CD8-positive, alpha-beta memory T cell (primary cell): ENCODE data around the gene PNMA8A. TPM values are rescaled to one million over a fixed set of nuclear protein-coding genes. Genes with fewer than 3 reads are reported as not detected.

Experiments used
- CTCF ChIA-PET: fragments of 350-600 bp; sonication (Branson Sonifier 250); formaldehyde crosslinking; loops from one replicate; lab custom pipeline; 2021; ENCODE audit warnings: antibody characterized with exemption; lab: Charles Lee
- POLR2A ChIA-PET: fragments of 350-600 bp; sonication (Branson Sonifier 250); formaldehyde crosslinking; loops from one replicate; lab custom pipeline; 2021; ENCODE audit warnings: antibody characterized with exemption; lab: Charles Lee
- DNase-seq, 5 donors: peaks; one replicate each; pipeline versions ENCODE4 v3.0.0 to v3.0.0-alpha.2; 2020 to 2022; ENCODE audit warnings: mixed read lengths in 1 of 5
- H3K27ac ChIP-seq: one replicate; pipeline ENCODE4 v1.7.0; 2013; ENCODE audit warnings: low read depth, mild to moderate bottlenecking, low read length, moderate library complexity
- H3K27me3 ChIP-seq: 2 replicates; pipeline ENCODE4 v1.7.0; 2013; ENCODE audit warnings: low read length, mild to moderate bottlenecking; ENCODE audit not compliant: insufficient read depth, poor library complexity, severe bottlenecking
- H3K36me3 ChIP-seq: 2 replicates; pipeline ENCODE4 v1.7.0; 2013; ENCODE audit warnings: mild to moderate bottlenecking, low read length, moderate library complexity; ENCODE audit not compliant: insufficient read depth
- H3K4me1 ChIP-seq: 2 replicates; pipeline ENCODE4 v1.7.0; 2013; ENCODE audit warnings: mild to moderate bottlenecking, low read length, moderate library complexity; ENCODE audit not compliant: insufficient read depth
- H3K4me3 ChIP-seq: 2 replicates; pipeline ENCODE4 v1.7.0; 2013; ENCODE audit warnings: mild to moderate bottlenecking, low read length
- H3K9me3 ChIP-seq: 2 replicates; pipeline ENCODE4 v1.7.0; 2013; ENCODE audit warnings: mild to moderate bottlenecking, low read length
- H3K27ac Mint-ChIP-seq, 8 donors: one replicate each; pipeline ENCODE4 v1.8.0; 2020 to 2021; ENCODE audit warnings: mixed read lengths in 8 of 8, mild to moderate bottlenecking in 6 of 8, inconsistent platforms in 3 of 8, moderate library complexity in 3 of 8
- H3K27me3 Mint-ChIP-seq, 2 donors: one replicate each; pipeline ENCODE4 v1.8.0; 2020 to 2021; ENCODE audit warnings: mixed read lengths in 2 of 2, mild to moderate bottlenecking in 1 of 2, moderate library complexity in 1 of 2
- H3K36me3 Mint-ChIP-seq, 3 donors: one replicate each; pipeline ENCODE4 v1.8.0; 2020 to 2021; ENCODE audit warnings: mixed read lengths in 3 of 3, inconsistent platforms in 1 of 3, mild to moderate bottlenecking in 1 of 3
- H3K4me1 Mint-ChIP-seq, 3 donors: one replicate each; pipeline ENCODE4 v1.8.0; 2020 to 2021; ENCODE audit warnings: mixed read lengths in 3 of 3, inconsistent platforms in 1 of 3, mild to moderate bottlenecking in 1 of 3
- H3K4me3 Mint-ChIP-seq, 7 donors: one replicate each; pipeline ENCODE4 v1.8.0; 2020 to 2021; ENCODE audit warnings: mixed read lengths in 7 of 7, mild to moderate bottlenecking in 6 of 7, moderate library complexity in 4 of 7, inconsistent platforms in 2 of 7
- H3K9me3 Mint-ChIP-seq, 5 donors: one replicate each; pipeline ENCODE4 v1.8.0; 2020 to 2022; ENCODE audit warnings: mixed read lengths in 5 of 5, mild to moderate bottlenecking in 3 of 5, moderate library complexity in 2 of 5, inconsistent platforms in 1 of 5
- polyA plus RNA-seq: library from polyadenylated mRNA; unstranded; fragments of 300-500 nt; fragmentation: Illumina TruSeq; gene quantifications from one replicate; pipeline ENCODE4 v1.2.3, GENCODE V29; 2021
- total RNA-seq, 2 experiments: library from RNA; stranded (reverse); gene quantifications; one replicate each; pipeline ENCODE4 v1.2.3, GENCODE V29; 2021

Gene PNMA8A
- total and polyA plus RNA-seq, 3 experiments from 2014 or later, result 0.49 to 0.61 TPM; not detected in 1

DNA sequence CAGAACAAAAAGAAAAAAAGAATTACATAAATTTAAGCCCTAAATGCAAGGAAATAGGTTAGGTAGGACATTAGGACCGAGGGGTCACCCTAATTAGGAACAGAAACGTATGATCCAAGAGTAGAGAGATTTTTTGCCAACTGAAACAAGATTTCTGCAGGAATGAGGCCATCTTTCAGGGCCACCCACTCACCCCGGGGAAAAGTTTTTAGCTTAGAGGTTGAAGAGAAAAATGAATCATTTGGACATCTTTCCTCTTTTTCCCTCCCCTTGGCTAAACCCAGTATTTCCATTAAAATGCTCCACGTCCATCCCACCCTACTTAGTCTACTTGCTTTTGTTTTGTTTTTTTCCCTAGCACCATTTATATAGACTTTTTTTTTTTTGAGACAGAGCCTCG is 10.6 kb upstream of the PNMA8A start:
- peaks cover 10% of the 10 kb centered on the region for H3K27me3 ChIP-seq
- ChIA-PET CTCF (no interaction called here), POLR2A (no interaction called here)
- H3K9me3 ChIP-seq, result no peaks in the 10 kb centered on the region
- H3K27ac Mint-ChIP-seq, result no peak overlapping the region
- no peak overlapping the region for H3K27ac ChIP-seq
- no peaks in the 10 kb centered on the region for H3K36me3 ChIP-seq
- peaks cover 1% of the 10 kb centered on the region for H3K4me1 ChIP-seq
- no peak overlapping the region for H3K4me3 ChIP-seq
- peaks cover 38 to 53% of the 10 kb centered on the region in 2 donors for H3K27me3 Mint-ChIP-seq
- DNase-seq, result no peak
- no peaks in the 10 kb centered on the region for H3K9me3 Mint-ChIP-seq
- peaks cover 0 to 1% (median 0%) of the 10 kb centered on the region in 3 donors for H3K36me3 Mint-ChIP-seq
- H3K4me3 Mint-ChIP-seq, result no peak overlapping the region
- peaks cover 1 to 7% (median 2%) of the 10 kb centered on the region in 3 donors for H3K4me1 Mint-ChIP-seq

DNA sequence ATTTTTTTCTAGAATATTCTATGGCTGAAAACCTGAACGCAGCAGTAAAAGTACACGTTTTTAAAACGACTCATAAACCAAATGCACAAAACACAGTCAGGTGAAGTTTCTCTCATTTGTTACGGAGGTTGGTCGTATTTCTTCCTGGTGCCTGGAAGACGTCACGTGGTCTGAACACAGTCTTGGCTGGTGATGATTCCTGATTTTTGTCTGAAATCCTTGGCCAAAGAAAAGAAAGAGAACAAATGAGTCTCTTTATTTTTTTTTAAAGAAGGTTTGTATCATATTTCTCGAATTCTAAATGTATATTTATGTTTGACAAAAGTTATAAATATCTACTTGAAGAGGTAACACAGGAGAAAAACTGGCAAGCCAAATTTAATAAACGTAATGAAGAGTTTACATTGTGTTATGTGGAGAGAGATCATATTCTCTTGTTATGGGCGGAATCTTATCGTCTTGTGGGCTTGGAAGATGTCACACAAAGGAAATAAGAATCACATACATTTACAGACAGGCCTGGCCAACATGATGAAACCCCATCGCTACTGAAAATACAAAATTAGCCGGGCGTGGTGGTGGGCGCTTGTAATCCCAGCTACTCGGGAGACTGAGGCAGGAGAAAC is 10.0 kb upstream of the PNMA8A start:
- H3K36me3 Mint-ChIP-seq, result peaks cover 0 to 1% (median 0%) of the 10 kb centered on the region in 3 donors
- no peaks in the 10 kb centered on the region for H3K4me1 ChIP-seq
- no peaks in the 10 kb centered on the region for H3K9me3 ChIP-seq
- H3K27me3 ChIP-seq, result peaks cover 4% of the 10 kb centered on the region
- peaks cover 32 to 47% of the 10 kb centered on the region in 2 donors for H3K27me3 Mint-ChIP-seq
- no peak for DNase-seq
- H3K9me3 Mint-ChIP-seq, result no peaks in the 10 kb centered on the region
- POLR2A ChIA-PET, result no interaction called here
- no peak overlapping the region for H3K27ac ChIP-seq
- CTCF ChIA-PET, result interaction anchor here (1.2 kb wide), 1 partner anchor 80 kb away, joined by 3 read pairs; no protein-coding TSS in a partner anchor
- H3K36me3 ChIP-seq, result no peaks in the 10 kb centered on the region
- H3K27ac Mint-ChIP-seq, result no peak overlapping the region
- H3K4me3 ChIP-seq, result no peak overlapping the region
- H3K4me3 Mint-ChIP-seq, result no peak overlapping the region
- peaks cover 0 to 7% (median 0%) of the 10 kb centered on the region in 3 donors for H3K4me1 Mint-ChIP-seq

- peaks cover 0 to 1% (median 0%) of the 10 kb centered on the region in 3 donors for H3K36me3 Mint-ChIP-seq
- CTCF ChIA-PET, result interaction anchor here (1.2 kb wide), 1 partner anchor 79 kb away, joined by 3 read pairs; no protein-coding TSS in a partner anchor
- H3K9me3 ChIP-seq, result no peaks in the 10 kb centered on the region
Measured at GRCh38 chr19:46480415-46480814, 9.1 kb upstream of the PNMA8A start.

GRCh38 chr19:46478356-46478986 is 7.1 kb upstream of the PNMA8A start:
- Mint-ChIP-seq H3K4me1 (peaks cover 0 to 7% (median 0%) of the 10 kb centered on the region in 3 donors), H3K4me3 (no peak overlapping the region), H3K27ac (peak overlapping the region in 2 of 8 donors; percentile 70 to 86), H3K9me3 (no peaks in the 10 kb centered on the region), H3K27me3 (peaks cover 40 to 49% of the 10 kb centered on the region in 2 donors), H3K36me3 (no peaks in the 10 kb centered on the region)
- H3K4me1 ChIP-seq, result no peaks in the 10 kb centered on the region
- no peaks in the 10 kb centered on the region for H3K36me3 ChIP-seq
- H3K4me3 ChIP-seq, result no peak overlapping the region
- H3K9me3 ChIP-seq, result no peaks in the 10 kb centered on the region
- ChIA-PET POLR2A (no interaction called here), CTCF (no interaction called here)
- no peak overlapping the region for H3K27ac ChIP-seq
- peak in 1 of 5 donors; percentile 30 for DNase-seq
- peaks cover 13% of the 10 kb centered on the region for H3K27me3 ChIP-seq

More at GRCh38 chr19:46480415-46480814, 9.1 kb upstream of the PNMA8A start:
- Mint-ChIP-seq H3K27me3 (peaks cover 35 to 45% of the 10 kb centered on the region in 2 donors), H3K4me3 (no peak overlapping the region), H3K4me1 (peaks cover 0 to 7% (median 0%) of the 10 kb centered on the region in 3 donors), H3K9me3 (no peaks in the 10 kb centered on the region), H3K27ac (no peak overlapping the region)
- POLR2A ChIA-PET, result no interaction called here
- Histone ChIP-seq H3K36me3 (no peaks in the 10 kb centered on the region), H3K4me1 (no peaks in the 10 kb centered on the region), H3K27ac (no peak overlapping the region), H3K4me3 (no peak overlapping the region), H3K27me3 (peaks cover 4% of the 10 kb centered on the region)
- DNase-seq, result no peak

- no peak overlapping the region for H3K4me3 Mint-ChIP-seq
- Histone ChIP-seq H3K9me3 (no peaks in the 10 kb centered on the region), H3K4me3 (no peak overlapping the region), H3K27me3 (peaks cover 26% of the 10 kb centered on the region), H3K36me3 (no peaks in the 10 kb centered on the region), H3K4me1 (no peaks in the 10 kb centered on the region), H3K27ac (no peak overlapping the region)
- POLR2A ChIA-PET, result no interaction called here
- H3K27me3 Mint-ChIP-seq, result peaks cover 46 to 54% of the 10 kb centered on the region in 2 donors
- H3K36me3 Mint-ChIP-seq, result no peaks in the 10 kb centered on the region
- CTCF ChIA-PET, result no interaction called here
- H3K4me1 Mint-ChIP-seq, result peaks cover 0 to 7% (median 6%) of the 10 kb centered on the region in 3 donors
- DNase-seq, result no peak
- no peaks in the 10 kb centered on the region for H3K9me3 Mint-ChIP-seq
- H3K27ac Mint-ChIP-seq, result no peak overlapping the region
Measured at GRCh38 chr19:46475986-46476385, 4.6 kb upstream of the PNMA8A start.

GRCh38 chr19:46474211-46474610 is 2.8 kb upstream of the PNMA8A start:
- POLR2A ChIA-PET, result no interaction called here
- no peak overlapping the region for H3K4me3 Mint-ChIP-seq
- CTCF ChIA-PET, result no interaction called here
- Histone ChIP-seq H3K4me1 (no peaks in the 10 kb centered on the region), H3K27ac (no peak overlapping the region), H3K9me3 (no peaks in the 10 kb centered on the region), H3K4me3 (no peak overlapping the region), H3K27me3 (peaks cover 22% of the 10 kb centered on the region), H3K36me3 (no peaks in the 10 kb centered on the region)
- no peak overlapping the region for H3K27ac Mint-ChIP-seq
- H3K36me3 Mint-ChIP-seq, result no peaks in the 10 kb centered on the region
- DNase-seq, result no peak
- peaks cover 0 to 7% (median 6%) of the 10 kb centered on the region in 3 donors for H3K4me1 Mint-ChIP-seq
- H3K9me3 Mint-ChIP-seq, result no peaks in the 10 kb centered on the region
- peaks cover 47 to 54% of the 10 kb centered on the region in 2 donors for H3K27me3 Mint-ChIP-seq

GRCh38 chr19:46472592-46472991 is 1.2 kb upstream of the PNMA8A start:
- Histone ChIP-seq H3K36me3 (no peaks in the 10 kb centered on the region), H3K4me3 (no peak overlapping the region), H3K9me3 (no peaks in the 10 kb centered on the region), H3K27me3 (peaks cover 22% of the 10 kb centered on the region), H3K27ac (no peak overlapping the region), H3K4me1 (no peaks in the 10 kb centered on the region)
- ChIA-PET CTCF (no interaction called here), POLR2A (no interaction called here)
- no peaks in the 10 kb centered on the region for H3K36me3 Mint-ChIP-seq
- peaks cover 0 to 6% (median 0%) of the 10 kb centered on the region in 3 donors for H3K4me1 Mint-ChIP-seq
- no peak overlapping the region for H3K4me3 Mint-ChIP-seq
- no peak overlapping the region for H3K27ac Mint-ChIP-seq
- DNase-seq, result no peak
- H3K9me3 Mint-ChIP-seq, result no peaks in the 10 kb centered on the region
- H3K27me3 Mint-ChIP-seq, result peaks cover 46 to 47% of the 10 kb centered on the region in 2 donors

GRCh38 chr19:46471811-46472543 is 614 bp upstream of the PNMA8A start:
- Histone ChIP-seq H3K27ac (no peak overlapping the region), H3K4me3 (no peak overlapping the region), H3K4me1 (no peaks in the 10 kb centered on the region), H3K9me3 (no peaks in the 10 kb centered on the region), H3K27me3 (peaks cover 22% of the 10 kb centered on the region), H3K36me3 (no peaks in the 10 kb centered on the region)
- DNase-seq, result no peak
- no peaks in the 10 kb centered on the region for H3K36me3 Mint-ChIP-seq
- H3K27ac Mint-ChIP-seq, result no peak overlapping the region
- H3K9me3 Mint-ChIP-seq, result no peaks in the 10 kb centered on the region
- peaks cover under 1 to 9% (median 2%) of the 10 kb centered on the region in 3 donors for H3K4me1 Mint-ChIP-seq
- H3K27me3 Mint-ChIP-seq, result peaks cover 44 to 48% of the 10 kb centered on the region in 2 donors
- H3K4me3 Mint-ChIP-seq, result no peak overlapping the region
- CTCF ChIA-PET, result no interaction called here
- POLR2A ChIA-PET, result no interaction called here
